Small intestine (tissue), 7 donors: ENCODE results near the gene ZNF318. TPM values are rescaled to one million over a fixed set of nuclear protein-coding genes. Genes with fewer than 3 reads are reported as not detected.
"Not testable (repeated sequence)": the region's sequence is repeated elsewhere in the genome, so short reads cannot be mapped to it uniquely, and the experiment has no call there.

Source experiments
- DNase-seq, 2 donors: peaks; one replicate each; pipeline versions ENCODE4 v3.0.0 to v3.0.0-alpha.2; 2013
- FAIRE-seq: peaks from 2 replicates; lab custom pipeline; 2012; peaks lifted over from hg19 to GRCh38; lab: Jason Lieb, UNC
- H3K27ac ChIP-seq, 3 donors: one replicate each; pipeline ENCODE4 v1.5.1; 2013; ENCODE audit warnings: low read length in 2 of 3, mild to moderate bottlenecking in 2 of 3, control low read depth in 1 of 3, inconsistent platforms in 1 of 3, low read depth in 1 of 3, moderate library complexity in 1 of 3
- H3K27me3 ChIP-seq, 3 donors: one replicate each; pipeline ENCODE4 v1.6.1; 2013; ENCODE audit warnings: low read length in 3 of 3, inconsistent platforms in 1 of 3; ENCODE audit not compliant: control insufficient read depth in 3 of 3, insufficient read depth in 3 of 3
- H3K36me3 ChIP-seq, 3 donors: one replicate each; pipeline ENCODE4 v1.6.1; 2013; ENCODE audit warnings: low read length in 3 of 3, inconsistent platforms in 1 of 3, low read depth in 1 of 3, mild to moderate bottlenecking in 1 of 3, moderate library complexity in 1 of 3; ENCODE audit not compliant: control insufficient read depth in 3 of 3, insufficient read depth in 2 of 3
- H3K4me1 ChIP-seq, 3 donors: one replicate each; pipeline ENCODE4 v1.6.1; 2013; ENCODE audit warnings: low read length in 2 of 3, inconsistent platforms in 1 of 3, low read depth in 1 of 3, mild to moderate bottlenecking in 1 of 3, moderate library complexity in 1 of 3; ENCODE audit not compliant: control insufficient read depth in 3 of 3, insufficient read depth in 2 of 3
- H3K4me3 ChIP-seq, 3 donors: one replicate each; pipeline ENCODE4 v1.5.1; 2013; ENCODE audit warnings: low read length in 3 of 3, control low read depth in 1 of 3, inconsistent platforms in 1 of 3, low read depth in 1 of 3, mild to moderate bottlenecking in 1 of 3, moderate library complexity in 1 of 3
- H3K9me3 ChIP-seq, 2 donors: one replicate each; pipeline ENCODE4 v1.6.1; 2013; ENCODE audit warnings: low read depth in 1 of 2, low read length in 1 of 2; ENCODE audit not compliant: control insufficient read depth in 2 of 2, insufficient read depth in 1 of 2
- WGBS, 3 donors: extraction: QIAGEN DNeasy Blood & Tissue Kit; methylation state at CpG; one replicate each; pipeline ENCODE4 v1.1.7; 2013; 5-methylcytosine and 5-hydroxymethylcytosine counted together
- polyA plus RNA-seq, 4 donors: library from polyadenylated mRNA; stranded (reverse) in 3 of 4; unstranded in 1 of 4; fragments of 200-250 nt in 3 of 4; fragments of 120-200 nt in 1 of 4; gene quantifications; one replicate each; pipeline versions ENCODE4 v1.2.1 to v1.2.3, GENCODE V29; 2013
- donor health status: healthy with polysubstance abuse.
- donor health status: control.
- donor health status: control.
- donor health status: Bipolar disorder and iron deficiency.
- donor health status: healthy.

The ZNF318 gene
- polyA plus RNA-seq, 4 donors, result 3.5 to 18.1 (median 5.0) TPM

- peaks cover 6 to 41% (median 12%) of the 10 kb centered on the region in 3 donors for H3K36me3 ChIP-seq
- H3K27me3 ChIP-seq, DNase-seq, H3K4me3 ChIP-seq, H3K4me1 ChIP-seq, FAIRE-seq, H3K9me3 ChIP-seq, H3K27ac ChIP-seq: not testable (repeated sequence)
- 94 to 96% (median 96%) methylated on average over 11 of the region's 11 CpGs for WGBS, 3 donors
Observed at GRCh38 chr6:43346243-43346642, 23.2 kb downstream of the ZNF318 start.

- no peaks in the 10 kb centered on the region for H3K9me3 ChIP-seq
- no peak overlapping the region for H3K27ac ChIP-seq
- 91 to 98% (median 92%) methylated on average over 4 of the region's 4 CpGs for WGBS, 3 donors
- H3K36me3 ChIP-seq, result peaks cover 9 to 36% (median 17%) of the 10 kb centered on the region in 3 donors
- H3K4me1 ChIP-seq, result peaks cover 2 to 25% (median 5%) of the 10 kb centered on the region in 3 donors
- H3K4me3 ChIP-seq, result no peak overlapping the region
- DNase-seq, result no peak
- FAIRE-seq, result no peak
- H3K27me3 ChIP-seq, result no peaks in the 10 kb centered on the region
Observed at GRCh38 chr6:43339168-43339567, 30.3 kb downstream of the ZNF318 start.

- Histone ChIP-seq H3K36me3 (peaks cover 9 to 34% (median 15%) of the 10 kb centered on the region in 3 donors), H3K9me3 (no peaks in the 10 kb centered on the region), H3K27ac (no peak overlapping the region), H3K4me1 (peaks cover 2 to 30% (median 5%) of the 10 kb centered on the region in 3 donors), H3K27me3 (no peaks in the 10 kb centered on the region), H3K4me3 (no peak overlapping the region)
- FAIRE-seq (no peak), DNase-seq (peak in 1 of 2 donors; percentile 19)
Observed at GRCh38 chr6:43338243-43338642, 31.2 kb downstream of the ZNF318 start.

- FAIRE-seq, result no peak
- Histone ChIP-seq H3K4me3 (no peak overlapping the region), H3K9me3 (no peaks in the 10 kb centered on the region), H3K27ac (peak overlapping the region in 1 of 3 donors; percentile 4), H3K4me1 (peaks cover 2 to 30% (median 5%) of the 10 kb centered on the region in 3 donors), H3K36me3 (peaks cover 5 to 24% (median 12%) of the 10 kb centered on the region in 3 donors), H3K27me3 (no peaks in the 10 kb centered on the region)
- WGBS, 3 donors, result 58 to 82% (median 71%) methylated on average over 3 of the region's 3 CpGs
- no peak for DNase-seq
Observed at GRCh38 chr6:43336382-43336781, 33.1 kb downstream of the ZNF318 start.

DNA sequence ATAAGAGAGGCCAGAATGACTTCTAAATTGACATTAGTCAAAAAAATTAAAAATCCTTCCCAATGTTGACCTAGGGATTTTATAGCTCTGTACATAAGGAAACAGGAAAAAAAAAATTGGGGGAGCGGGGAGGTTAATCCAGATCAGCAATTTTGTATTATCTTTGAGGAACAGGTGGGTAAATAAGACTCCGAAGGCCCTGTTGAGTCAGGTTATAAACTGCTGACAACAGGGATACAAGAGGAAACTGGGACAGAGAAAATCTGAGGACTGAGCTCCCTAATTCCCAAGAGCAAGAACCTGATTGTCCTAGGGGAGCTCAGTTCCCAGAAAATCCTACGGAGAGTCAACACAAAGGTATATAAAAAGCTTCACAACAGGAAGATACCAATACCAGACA is 34.0 kb downstream of the ZNF318 start:
- FAIRE-seq, result no peak
- Histone ChIP-seq H3K9me3 (no peaks in the 10 kb centered on the region), H3K4me1 (peaks cover 2 to 30% (median 5%) of the 10 kb centered on the region in 3 donors), H3K27me3 (no peaks in the 10 kb centered on the region), H3K4me3 (no peak overlapping the region), H3K36me3 (peaks cover 5 to 21% (median 8%) of the 10 kb centered on the region in 3 donors), H3K27ac (peak overlapping the region in 2 of 3 donors; percentile 49 to 75)
- peak; percentile 55 to 64 for DNase-seq
- WGBS, 3 donors, result 19 to 70% (median 37%) methylated on average over 3 of the region's 3 CpGs

DNA sequence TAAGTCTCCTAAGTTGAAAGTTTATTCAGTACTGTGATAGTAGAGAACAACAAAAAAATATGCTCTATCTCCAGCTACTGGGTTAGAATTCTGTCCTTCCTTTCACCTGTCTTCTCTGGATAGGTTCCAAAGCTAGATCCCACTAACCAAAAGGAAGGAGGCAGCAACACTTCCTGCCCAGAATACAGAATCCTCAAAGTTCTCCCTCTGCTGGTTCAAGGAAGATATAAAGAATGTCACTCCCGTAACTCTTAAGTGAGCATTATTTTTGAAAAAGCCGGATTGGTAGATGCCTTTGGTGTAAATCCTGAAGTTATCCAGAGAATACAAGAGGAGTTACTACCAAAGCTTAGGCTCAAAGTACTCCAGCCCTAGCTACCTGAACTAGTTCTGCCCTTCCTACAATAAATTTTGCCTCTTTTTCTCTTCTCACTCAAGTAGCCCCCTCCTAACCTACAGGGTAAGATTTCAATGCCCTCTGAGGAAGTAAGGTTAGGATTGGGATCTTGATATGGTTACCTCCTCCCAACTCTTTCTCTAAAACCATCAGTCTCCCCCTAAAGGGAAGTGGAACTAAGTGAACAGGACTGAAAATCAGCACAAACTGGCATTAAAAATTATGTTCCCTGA is 34.9 kb downstream of the ZNF318 start:
- peak; percentile 76 to 82 for DNase-seq
- no peak for FAIRE-seq
- Histone ChIP-seq H3K27me3 (no peaks in the 10 kb centered on the region), H3K4me3 (no peak overlapping the region), H3K36me3 (peaks cover under 1 to 18% (median 4%) of the 10 kb centered on the region in 3 donors), H3K9me3 (no peaks in the 10 kb centered on the region), H3K4me1 (peaks cover 2 to 30% (median 5%) of the 10 kb centered on the region in 3 donors), H3K27ac (peak overlapping the region; percentile 14 to 64 (median 49))
- 14 to 35% (median 29%) methylated on average over 2 of the region's 2 CpGs for WGBS, 3 donors

DNA sequence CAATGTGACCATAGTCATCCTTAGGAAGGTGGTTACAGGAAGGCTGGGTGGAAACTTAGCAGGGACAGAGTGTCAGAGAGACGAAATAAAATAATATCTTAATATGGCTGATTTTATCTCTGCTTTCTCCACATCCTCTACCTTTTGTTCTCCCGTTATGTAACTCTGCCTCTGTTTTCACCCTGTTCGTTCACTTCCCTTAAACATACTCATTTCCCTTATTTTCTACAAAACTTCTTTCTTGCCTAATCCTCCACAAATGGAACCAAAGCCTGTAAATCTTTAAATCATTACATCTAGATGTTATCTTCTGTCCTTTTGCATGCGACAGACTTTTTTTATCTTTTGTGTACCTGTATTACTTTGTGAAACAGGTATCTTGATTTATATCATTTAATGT is 37.6 kb downstream of the ZNF318 start:
- no peaks in the 10 kb centered on the region for H3K27me3 ChIP-seq
- H3K36me3 ChIP-seq, result peaks cover 0 to 4% (median 0%) of the 10 kb centered on the region in 3 donors
- peaks cover 2 to 30% (median 3%) of the 10 kb centered on the region in 3 donors for H3K4me1 ChIP-seq
- FAIRE-seq (no peak), DNase-seq (no peak)
- 67 to 82% (median 81%) methylated on average over 4 of the region's 4 CpGs for WGBS, 3 donors
- no peak overlapping the region for H3K4me3 ChIP-seq
- H3K9me3 ChIP-seq, result no peaks in the 10 kb centered on the region
- H3K27ac ChIP-seq, result no peak overlapping the region

DNA sequence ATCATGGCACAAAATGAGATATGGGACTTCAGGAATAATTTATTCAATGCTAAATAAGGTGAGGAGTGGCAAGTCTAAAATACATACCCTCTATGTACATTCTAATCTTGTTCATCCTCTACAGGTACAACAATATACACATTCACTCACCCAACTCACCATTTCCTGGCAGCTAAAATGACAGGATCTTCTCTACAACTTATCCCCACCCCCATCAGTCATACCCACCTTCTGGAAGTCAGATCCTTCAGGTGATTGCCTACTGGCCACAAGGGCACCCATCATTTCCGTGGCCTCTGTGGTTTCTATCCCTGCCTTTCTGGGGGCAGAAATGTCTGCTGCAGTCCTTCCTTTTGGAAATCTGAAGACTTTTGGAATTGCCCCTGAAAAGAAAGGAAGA is 38.0 kb downstream of the ZNF318 start:
- DNase-seq, result no peak
- Histone ChIP-seq H3K27me3 (no peaks in the 10 kb centered on the region), H3K36me3 (peaks cover 0 to 7% (median 0%) of the 10 kb centered on the region in 3 donors), H3K9me3 (no peaks in the 10 kb centered on the region), H3K4me3 (no peak overlapping the region), H3K27ac (no peak overlapping the region), H3K4me1 (peaks cover 2 to 30% (median 3%) of the 10 kb centered on the region in 3 donors)
- WGBS, 3 donors, result 60 to 86% (median 72%) methylated on average over 1 of the region's 1 CpG
- no peak for FAIRE-seq
